Cardiac muscle cell (in vitro differentiated cells and primary cell): ENCODE results near the gene INPP5A. TPM values are rescaled to one million over a fixed set of nuclear protein-coding genes. Genes with fewer than 3 reads are reported as not detected.

Experiments
- DNase-seq, 2 donors: peaks; one replicate each; pipeline versions ENCODE4 v3.0.0 to v3.0.0-alpha.2; 2010 to 2017; ENCODE audit warnings: low read depth in 1 of 2, low spot score in 1 of 2
- H3K27ac ChIP-seq: fragments of 200-600 bp; sonication (generic); 2 replicates; pipeline ENCODE4 v1.5.1; 2016
- H3K27me3 ChIP-seq: fragments of 200-600 bp; sonication (generic); 2 replicates; pipeline ENCODE4 v1.6.0; 2016; ENCODE audit warnings: control low read depth
- H3K36me3 ChIP-seq: fragments of 200-600 bp; sonication (generic); 2 replicates; pipeline ENCODE4 v1.5.1; 2016; ENCODE audit warnings: control low read depth
- H3K4me1 ChIP-seq: fragments of 200-600 bp; sonication (generic); 2 replicates; pipeline ENCODE4 v1.8.1; 2017; ENCODE audit warnings: low read depth, mild to moderate bottlenecking, mixed run types
- H3K4me3 ChIP-seq: fragments of 200-600 bp; sonication (generic); 2 replicates; pipeline ENCODE4 v1.5.1; 2016; ENCODE audit warnings: mild to moderate bottlenecking
- H3K9me3 ChIP-seq: fragments of 200-600 bp; sonication (generic); 2 replicates; pipeline ENCODE4 v1.5.1; 2017; ENCODE audit warnings: low read depth, mild to moderate bottlenecking, control low read depth
- CTCF ChIP-seq: IDR thresholded peaks from 2 replicates; pipeline ENCODE4 v1.5.1; 2012; ENCODE audit warnings: low read depth, mild to moderate bottlenecking, low read length
- polyA plus RNA-seq: library from polyadenylated mRNA; unstranded; fragments of >200 nt; fragmentation: Nextera tagmentation; extraction: Ambion mirVana; gene quantifications from 2 replicates; pipeline ENCODE4 v1.2.1, GENCODE V29; 2016
- total RNA-seq: library from RNA; depleted of rRNA; stranded (reverse); fragments of >200 nt; gene quantifications from 2 replicates; pipeline ENCODE4 v1.2.3, GENCODE V29; 2016

The INPP5A gene
- total and polyA plus RNA-seq, 2 experiments from 2014 or later, result 87.0 to 90.4 TPM

GRCh38 chr10:132547421-132547861, 9.9 kb downstream of the INPP5A start:
- no peak for DNase-seq
- Histone ChIP-seq H3K27ac (no peak overlapping the region), H3K4me3 (no peak overlapping the region), H3K9me3 (no peaks in the 10 kb centered on the region), H3K36me3 (no peaks in the 10 kb centered on the region), H3K27me3 (no peaks in the 10 kb centered on the region), H3K4me1 (peaks cover 8% of the 10 kb centered on the region)
- no peak for TF ChIP-seq CTCF

GRCh38 chr10:132548106-132548823, 10.7 kb downstream of the INPP5A start:
- TF ChIP-seq CTCF, result no peak
- Histone ChIP-seq H3K36me3 (no peaks in the 10 kb centered on the region), H3K27me3 (no peaks in the 10 kb centered on the region), H3K4me1 (peaks cover 8% of the 10 kb centered on the region), H3K27ac (no peak overlapping the region), H3K9me3 (no peaks in the 10 kb centered on the region), H3K4me3 (no peak overlapping the region)
- no peak for DNase-seq

- no peak overlapping the region for H3K4me3 ChIP-seq
- H3K36me3 ChIP-seq, result no peaks in the 10 kb centered on the region
- no peak overlapping the region for H3K27ac ChIP-seq
- H3K27me3 ChIP-seq, result no peaks in the 10 kb centered on the region
- peaks cover 8% of the 10 kb centered on the region for H3K4me1 ChIP-seq
- no peak for DNase-seq
- no peaks in the 10 kb centered on the region for H3K9me3 ChIP-seq
- TF ChIP-seq CTCF, result no peak
Observed at GRCh38 chr10:132548869-132549268, 11.3 kb downstream of the INPP5A start.

- no peak for TF ChIP-seq CTCF
- H3K4me3 ChIP-seq, result no peak overlapping the region
- H3K36me3 ChIP-seq, result no peaks in the 10 kb centered on the region
- no peaks in the 10 kb centered on the region for H3K9me3 ChIP-seq
- H3K27ac ChIP-seq, result no peak overlapping the region
- H3K4me1 ChIP-seq, result peaks cover 6% of the 10 kb centered on the region
- no peak for DNase-seq
- H3K27me3 ChIP-seq, result no peaks in the 10 kb centered on the region
Observed at GRCh38 chr10:132549371-132549770, 11.8 kb downstream of the INPP5A start.

GRCh38 chr10:132550366-132551092, 12.9 kb downstream of the INPP5A start:
- no peaks in the 10 kb centered on the region for H3K27me3 ChIP-seq

More at GRCh38 chr10:132550366-132551092, 12.9 kb downstream of the INPP5A start:
- Histone ChIP-seq H3K36me3 (no peaks in the 10 kb centered on the region), H3K9me3 (no peaks in the 10 kb centered on the region), H3K27ac (no peak overlapping the region), H3K4me1 (no peaks in the 10 kb centered on the region), H3K4me3 (no peak overlapping the region)
- no peak for DNase-seq
- TF ChIP-seq CTCF, result no peak
